Measurements from ENCODE around the gene CHKA.

DNA sequence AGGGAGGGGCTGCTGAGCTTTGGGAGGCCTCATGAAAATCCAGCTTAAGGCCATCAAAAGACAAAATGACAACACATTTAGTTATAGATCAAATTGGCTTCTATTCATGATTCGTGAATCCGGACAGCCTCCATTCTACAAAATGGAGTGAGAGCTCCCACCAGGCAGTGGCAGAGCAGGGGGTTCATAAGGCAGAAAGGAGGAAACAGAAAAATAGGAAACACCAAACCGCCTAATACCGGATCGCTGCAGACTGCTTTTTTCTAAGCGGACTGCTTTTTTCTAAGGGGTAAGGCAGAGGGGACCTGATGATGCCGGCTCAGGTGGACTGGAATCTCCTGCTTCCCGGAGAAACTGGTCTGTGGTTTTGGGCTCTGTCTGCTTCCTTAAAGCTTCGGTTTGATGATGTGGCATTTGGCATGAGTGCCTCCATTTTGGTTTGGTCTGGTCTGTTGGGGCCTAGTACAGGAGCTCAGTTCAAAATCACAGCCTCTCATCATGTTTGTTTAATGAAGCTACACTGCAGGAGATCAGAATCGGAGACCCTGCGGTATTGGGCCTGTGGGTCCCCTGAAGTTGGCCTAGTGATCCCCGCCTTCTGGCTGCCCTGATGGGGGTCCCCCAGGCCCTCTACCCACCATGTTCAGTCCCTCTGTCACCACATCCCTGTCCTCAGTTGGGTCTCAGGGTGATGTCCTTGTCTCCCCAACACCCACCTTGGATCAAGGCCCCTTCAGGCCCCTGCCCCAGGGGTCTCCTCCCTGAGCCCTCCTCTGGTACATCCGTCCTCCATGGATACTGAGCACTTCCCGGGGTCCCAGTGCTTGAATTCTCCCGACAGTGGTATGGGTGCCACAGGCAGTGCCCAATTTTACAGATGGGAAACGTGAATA is 109.9 kb downstream of the CHKA start:
- TF ChIP-seq, protein P1, sequence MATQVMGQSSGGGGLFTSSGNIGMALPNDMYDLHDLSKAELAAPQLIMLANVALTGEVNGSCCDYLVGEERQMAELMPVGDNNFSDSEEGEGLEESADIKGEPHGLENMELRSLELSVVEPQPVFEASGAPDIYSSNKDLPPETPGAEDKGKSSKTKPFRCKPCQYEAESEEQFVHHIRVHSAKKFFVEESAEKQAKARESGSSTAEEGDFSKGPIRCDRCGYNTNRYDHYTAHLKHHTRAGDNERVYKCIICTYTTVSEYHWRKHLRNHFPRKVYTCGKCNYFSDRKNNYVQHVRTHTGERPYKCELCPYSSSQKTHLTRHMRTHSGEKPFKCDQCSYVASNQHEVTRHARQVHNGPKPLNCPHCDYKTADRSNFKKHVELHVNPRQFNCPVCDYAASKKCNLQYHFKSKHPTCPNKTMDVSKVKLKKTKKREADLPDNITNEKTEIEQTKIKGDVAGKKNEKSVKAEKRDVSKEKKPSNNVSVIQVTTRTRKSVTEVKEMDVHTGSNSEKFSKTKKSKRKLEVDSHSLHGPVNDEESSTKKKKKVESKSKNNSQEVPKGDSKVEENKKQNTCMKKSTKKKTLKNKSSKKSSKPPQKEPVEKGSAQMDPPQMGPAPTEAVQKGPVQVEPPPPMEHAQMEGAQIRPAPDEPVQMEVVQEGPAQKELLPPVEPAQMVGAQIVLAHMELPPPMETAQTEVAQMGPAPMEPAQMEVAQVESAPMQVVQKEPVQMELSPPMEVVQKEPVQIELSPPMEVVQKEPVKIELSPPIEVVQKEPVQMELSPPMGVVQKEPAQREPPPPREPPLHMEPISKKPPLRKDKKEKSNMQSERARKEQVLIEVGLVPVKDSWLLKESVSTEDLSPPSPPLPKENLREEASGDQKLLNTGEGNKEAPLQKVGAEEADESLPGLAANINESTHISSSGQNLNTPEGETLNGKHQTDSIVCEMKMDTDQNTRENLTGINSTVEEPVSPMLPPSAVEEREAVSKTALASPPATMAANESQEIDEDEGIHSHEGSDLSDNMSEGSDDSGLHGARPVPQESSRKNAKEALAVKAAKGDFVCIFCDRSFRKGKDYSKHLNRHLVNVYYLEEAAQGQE (IDR thresholded peaks at IDR 0.05; ENCODE audit: insufficient read depth in 1 of 2, low read depth in 2 of 2, low read length in 2 of 2): no peak
- no peak for TF ChIP-seq SIN3A (IDR thresholded peaks at IDR 0.05; ENCODE audit: borderline replicate concordance, insufficient read depth, low read length)
- no peak for TF ChIP-seq TAF1 (IDR thresholded peaks at IDR 0.05; ENCODE audit: borderline replicate concordance, insufficient read depth, low read length)
